ENCODE data around the gene LENG8.

LENG8 gene

DNA sequence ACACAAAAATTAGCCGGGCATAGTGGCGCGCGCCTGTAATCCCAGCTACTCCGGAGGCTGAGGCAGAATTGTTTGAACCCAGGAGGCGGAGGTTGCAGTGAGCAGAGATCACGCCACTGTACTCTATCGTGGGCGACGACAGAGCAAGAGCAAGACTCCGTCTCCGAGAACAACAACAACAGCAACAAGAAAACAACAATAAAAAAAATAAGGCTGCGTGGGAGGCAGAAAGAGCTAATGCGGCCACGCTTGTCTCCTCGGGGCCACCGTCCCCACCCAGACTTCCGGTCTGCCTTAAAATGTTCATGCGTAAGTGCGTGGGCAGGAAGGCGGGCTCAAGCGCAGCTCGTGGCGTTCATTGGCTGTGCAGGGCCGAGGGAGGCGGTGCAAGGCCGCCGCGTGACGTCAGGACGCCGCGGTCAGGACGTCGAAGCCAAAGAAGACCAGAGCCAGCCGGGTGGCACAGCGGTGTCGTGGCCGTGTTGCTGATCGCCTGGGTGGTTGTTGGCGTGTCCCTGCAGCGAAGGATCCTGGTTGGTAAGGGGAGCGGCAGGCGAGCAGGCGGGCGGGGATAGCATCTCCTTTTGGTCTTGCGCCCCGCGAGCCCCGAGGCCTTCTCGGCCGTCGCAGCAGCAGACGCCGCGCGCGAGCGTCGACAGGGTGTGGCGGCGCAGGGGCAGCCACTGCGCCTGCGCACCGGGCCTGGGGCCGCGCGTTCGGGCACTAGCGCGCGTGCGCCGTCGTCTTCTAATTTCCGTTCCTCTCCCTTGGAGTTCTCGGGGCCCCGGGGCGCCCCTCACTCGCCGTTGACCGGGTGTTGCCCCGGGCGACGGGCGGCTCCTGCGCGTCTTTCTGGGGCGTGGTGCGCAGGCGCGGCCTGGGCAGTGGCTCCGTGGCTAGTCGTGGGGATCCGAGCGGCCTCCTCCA lies at the start of gene LENG8:
Gene LENG8, plus strand, starts transcription at position 426 of the 927 bp plus-strand sequence. CDS start 2,146 bp downstream, outside the sequence.
- DNase-seq, result peak; percentile 69

DNA sequence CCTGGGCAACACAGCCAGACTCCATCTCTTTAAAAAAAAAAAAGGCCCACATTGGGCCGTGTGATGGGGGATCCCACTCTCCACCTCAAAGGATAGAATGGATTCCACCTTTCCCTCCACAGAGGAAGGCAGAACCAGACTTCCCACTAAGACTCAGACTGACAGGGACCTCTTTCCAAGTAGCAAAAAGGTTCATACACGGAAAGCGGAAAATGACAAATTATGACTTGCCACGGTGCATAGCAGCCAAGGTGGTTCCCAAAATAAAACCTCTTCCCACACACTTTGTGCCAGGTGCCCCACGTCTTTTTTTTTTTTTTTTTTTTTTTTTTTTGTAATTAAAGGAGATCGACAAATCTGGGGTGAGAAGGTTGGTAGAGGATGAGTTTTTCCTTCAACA lies 48.1 kb upstream of the LENG8 start:
- no peak for DNase-seq

DNA sequence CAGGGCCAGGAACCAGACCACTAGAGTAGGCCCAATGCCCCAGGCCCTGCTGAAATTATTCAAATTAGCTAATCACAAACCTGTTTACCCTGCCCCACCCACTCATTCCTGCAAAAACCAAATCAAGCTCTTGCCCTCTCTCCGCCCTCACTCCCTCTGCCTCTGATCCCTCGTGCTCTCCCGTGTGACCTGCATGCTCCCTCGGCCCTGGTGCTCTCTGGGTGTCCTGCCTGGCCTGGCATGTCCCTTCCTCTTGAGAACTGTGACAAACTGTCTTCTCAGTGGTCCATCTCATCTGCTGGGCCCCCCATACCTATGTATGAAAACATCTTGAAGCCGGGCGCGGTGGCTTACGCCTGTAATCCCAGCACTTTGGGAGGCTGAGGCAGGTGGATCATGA lies 45.9 kb upstream of the LENG8 start:
- DNase-seq, result no peak

DNA sequence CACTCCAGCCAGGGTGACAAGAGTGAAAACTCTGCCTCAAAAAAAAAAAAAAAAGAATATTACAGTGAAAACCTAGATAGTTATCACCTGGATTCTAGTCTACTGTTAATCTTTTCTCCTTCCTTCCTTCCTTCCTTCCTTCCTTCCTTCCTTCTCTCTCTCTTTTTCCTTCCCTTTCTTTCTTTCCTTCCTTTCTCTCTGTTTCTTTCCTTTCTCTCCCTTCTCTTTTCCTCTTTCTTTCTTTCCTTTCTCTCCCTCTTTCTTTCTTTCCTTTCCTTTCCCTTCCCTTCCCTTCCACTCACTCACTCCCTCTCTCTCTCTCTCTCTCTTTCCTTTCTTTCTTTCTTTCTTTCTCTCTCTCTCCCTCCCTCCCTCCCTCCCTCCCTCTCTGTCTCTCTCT lies 43.4 kb upstream of the LENG8 start:
- DNase-seq, result no peak

DNA sequence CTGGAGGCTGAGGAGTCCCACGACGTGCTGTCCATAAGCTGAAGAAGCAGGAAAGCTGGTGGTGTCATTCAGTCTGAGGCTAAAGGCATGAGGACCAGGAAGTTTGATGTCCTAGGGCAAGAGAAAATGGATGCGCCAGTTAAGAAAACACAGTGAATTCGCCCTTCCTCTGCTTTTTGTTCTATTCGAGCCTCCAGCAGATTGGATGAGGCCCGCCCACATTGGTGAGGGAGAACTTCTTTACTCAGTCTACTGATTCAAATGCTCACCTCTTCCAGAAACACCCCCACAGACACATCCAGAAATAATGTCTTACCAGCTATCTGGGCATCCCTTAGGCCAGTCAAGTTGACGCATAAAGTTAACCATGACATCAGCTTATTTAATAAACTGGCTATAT lies 41.2 kb upstream of the LENG8 start:
- DNase-seq, result no peak

DNA sequence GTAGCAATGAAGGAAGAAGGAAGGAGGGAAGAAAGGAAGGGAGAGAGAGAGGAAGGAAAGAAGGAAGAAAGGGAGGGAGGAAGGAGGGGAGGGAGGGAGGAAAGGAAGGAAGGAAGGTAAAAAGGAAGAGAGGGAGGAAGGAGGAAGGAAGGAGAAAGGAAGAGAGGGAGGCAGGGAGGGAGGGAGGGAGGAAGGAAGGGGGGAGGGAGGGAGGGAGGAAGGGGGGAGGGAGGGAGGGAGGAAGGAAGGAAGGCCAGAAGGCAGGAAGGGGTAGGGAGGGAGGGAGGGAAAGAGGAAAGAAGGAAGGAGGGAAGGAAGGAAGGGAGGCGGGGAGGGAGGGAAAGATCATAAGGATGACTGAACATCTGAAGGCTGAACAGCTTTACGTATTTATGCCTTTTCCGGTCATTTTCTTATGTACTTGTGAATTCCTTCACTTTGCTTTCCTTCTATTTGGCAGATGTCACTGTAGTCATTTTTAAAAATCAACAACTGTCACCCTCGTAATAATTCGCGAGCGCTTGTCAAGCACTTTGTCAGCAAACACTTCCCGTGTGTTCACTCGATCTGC lies 40.5 kb upstream of the LENG8 start:
- DNase-seq, result no peak

DNA sequence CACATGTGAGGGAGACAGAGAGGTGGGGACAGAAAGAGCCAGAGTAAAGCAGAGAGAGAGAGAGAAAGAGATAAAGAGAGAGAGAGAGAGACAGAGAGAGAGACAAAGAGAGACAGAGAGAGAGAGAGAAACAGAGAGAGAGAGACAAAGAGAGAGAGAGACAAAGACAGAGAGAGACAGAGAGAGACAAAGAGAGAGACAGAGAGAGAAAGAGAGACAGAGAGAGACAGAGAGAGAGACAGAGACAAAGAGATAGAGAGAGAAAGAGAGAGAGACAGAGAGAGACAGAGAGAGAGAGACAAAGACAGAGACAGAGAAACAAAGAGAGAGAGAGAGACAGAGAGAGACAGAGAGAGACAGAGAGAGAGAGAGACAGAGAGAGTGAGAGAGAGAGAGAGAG lies 38.0 kb upstream of the LENG8 start:
- DNase-seq, result no peak

DNA sequence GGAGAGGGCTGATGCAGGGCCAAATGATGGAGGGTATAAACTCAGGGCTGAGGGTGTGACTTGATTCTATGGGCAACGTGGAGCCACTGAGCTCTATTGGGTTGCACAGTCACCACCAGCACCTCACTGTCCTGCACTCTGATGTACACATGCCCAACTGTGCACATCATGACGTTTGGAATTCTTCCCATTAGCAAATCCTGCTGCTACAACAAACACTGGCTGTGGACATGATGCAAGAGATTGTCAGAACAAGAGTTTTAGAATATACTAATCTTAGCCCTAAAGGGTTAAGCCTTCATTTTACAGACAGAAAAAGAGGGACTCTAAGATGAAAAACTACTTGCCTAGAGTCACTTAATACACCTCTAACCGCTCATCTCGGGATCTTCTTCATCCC lies 36.1 kb upstream of the LENG8 start:
- no peak for DNase-seq

DNA sequence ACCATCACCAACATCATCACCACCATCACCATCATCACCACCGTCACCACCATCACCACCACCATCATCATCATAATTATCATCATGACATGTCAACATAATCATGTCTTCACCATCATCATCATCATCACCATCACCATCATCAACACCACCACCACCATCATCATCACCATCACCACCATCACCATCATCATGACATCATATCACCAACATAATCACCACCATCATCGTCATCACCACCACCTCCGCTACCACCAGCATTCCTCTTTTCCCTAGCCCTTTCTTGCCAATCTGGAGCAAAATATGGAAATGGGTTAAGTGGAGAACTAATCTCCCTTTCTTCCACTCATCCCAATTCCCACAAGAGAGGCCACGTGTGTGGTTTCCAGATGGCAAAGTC lies 34.8 kb upstream of the LENG8 start:
- DNase-seq, result no peak

DNA sequence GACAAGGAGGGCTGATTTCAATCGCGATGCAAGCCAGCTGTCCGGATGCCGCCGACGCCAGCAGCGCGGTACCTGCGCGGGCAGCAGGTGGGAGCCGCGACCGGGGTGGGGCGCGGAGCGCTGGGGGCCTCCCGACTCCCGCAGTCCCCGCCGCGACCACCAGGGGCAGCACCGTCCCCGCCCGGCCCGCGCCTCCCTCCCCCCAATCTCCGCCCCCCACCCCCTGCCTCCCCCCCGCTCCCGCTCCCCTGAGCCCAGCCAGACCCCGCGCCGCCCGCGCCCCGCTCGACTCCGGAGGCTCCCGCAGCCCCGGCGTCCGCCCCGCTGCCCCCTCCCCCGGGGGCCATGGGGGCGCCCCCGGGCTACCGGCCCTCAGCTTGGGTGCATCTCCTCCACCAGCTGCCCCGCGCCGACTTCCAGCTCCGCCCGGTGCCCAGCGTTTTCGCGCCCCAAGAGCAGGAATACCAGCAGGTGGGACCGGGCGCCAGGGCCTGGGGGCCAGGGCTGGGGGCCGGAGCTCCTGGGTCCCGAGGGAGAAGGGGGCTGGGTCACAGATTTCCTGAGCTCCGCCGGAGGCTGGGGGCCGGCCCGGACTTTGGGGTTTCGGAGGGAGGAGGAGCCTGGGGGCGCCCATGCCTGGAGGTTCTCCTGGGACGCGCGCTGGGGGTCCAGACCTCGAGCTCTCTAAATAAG lies 33.6 kb upstream of the LENG8 start, which contains the start of gene TTYH1:
Gene TTYH1, plus strand, starts transcription at position 257 of the 693 bp plus-strand sequence. Its CDS starts 89 bp downstream, at position 346.
- no peak for DNase-seq

DNA sequence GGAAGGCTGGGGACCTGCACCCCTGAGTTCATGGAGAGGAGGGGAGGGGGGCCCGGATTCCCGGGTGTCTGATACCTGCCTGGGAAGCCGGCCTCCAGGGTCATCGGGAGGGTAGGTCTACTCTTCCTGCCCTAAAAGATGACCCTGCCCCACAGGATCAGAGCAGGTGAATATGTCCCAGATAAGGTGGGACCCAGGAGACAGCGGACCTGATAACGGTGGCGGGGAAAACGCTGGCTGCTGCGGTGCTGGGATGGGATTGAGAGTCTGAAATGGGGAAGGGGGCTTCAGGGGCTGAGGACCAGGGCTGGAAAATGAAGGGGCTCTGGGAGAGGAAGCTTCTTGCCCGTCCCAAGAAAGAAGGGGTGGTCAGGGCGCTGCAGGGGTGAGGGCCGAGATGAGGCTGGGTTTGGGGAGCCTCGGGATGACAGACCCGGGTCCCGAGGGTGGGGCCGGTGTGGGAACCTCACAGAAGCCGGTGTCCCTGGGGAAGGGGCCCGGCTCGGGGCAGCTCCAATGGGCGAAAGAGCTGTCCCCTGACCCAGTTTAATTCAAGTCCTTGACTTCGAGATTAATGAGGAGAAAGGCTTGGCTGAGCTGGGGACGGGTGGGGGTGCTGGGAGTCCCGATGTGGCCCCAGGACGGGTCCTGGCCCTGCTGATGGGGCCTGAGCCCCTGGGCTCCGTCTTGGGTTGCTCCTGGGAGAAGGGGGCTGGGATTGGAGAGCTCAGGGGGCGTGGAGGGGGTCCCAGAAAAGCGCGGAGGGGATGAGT lies 32.9 kb upstream of the LENG8 start:
- DNase-seq, result no peak

DNA sequence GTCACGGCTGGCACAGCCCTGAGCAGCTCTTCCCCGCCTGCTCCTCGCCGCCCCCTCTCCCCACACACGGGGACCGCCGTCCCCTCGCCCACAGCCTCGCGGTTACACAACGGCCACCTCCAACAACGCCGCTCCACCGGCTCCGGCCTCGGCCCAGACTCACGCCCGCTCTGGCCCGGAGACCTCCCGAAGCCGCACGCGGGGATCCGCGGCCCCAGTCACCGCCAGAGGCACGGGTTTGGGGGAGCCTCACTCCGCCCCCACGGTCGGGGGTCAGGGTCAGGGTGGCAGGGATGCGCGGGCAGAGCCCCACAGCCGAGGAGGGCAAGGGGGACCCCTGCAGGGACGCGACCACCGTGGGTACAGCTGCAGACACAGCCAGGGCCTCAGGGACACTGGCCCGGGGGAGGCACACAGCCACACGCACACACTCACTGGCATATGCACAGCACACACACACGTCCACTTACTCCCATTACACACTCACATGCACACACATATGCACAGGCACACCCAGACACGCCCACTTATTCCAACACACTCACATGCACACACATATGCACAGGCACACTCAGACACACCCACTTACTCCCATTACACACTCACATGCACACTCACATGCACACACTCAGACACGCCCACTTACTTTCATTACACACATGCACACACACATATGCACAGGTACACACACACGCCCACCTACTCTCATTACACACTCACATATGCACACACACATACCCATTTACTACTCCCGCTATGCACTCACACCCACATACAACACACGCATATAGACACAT lies 32.1 kb upstream of the LENG8 start:
- DNase-seq, result no peak

DNA sequence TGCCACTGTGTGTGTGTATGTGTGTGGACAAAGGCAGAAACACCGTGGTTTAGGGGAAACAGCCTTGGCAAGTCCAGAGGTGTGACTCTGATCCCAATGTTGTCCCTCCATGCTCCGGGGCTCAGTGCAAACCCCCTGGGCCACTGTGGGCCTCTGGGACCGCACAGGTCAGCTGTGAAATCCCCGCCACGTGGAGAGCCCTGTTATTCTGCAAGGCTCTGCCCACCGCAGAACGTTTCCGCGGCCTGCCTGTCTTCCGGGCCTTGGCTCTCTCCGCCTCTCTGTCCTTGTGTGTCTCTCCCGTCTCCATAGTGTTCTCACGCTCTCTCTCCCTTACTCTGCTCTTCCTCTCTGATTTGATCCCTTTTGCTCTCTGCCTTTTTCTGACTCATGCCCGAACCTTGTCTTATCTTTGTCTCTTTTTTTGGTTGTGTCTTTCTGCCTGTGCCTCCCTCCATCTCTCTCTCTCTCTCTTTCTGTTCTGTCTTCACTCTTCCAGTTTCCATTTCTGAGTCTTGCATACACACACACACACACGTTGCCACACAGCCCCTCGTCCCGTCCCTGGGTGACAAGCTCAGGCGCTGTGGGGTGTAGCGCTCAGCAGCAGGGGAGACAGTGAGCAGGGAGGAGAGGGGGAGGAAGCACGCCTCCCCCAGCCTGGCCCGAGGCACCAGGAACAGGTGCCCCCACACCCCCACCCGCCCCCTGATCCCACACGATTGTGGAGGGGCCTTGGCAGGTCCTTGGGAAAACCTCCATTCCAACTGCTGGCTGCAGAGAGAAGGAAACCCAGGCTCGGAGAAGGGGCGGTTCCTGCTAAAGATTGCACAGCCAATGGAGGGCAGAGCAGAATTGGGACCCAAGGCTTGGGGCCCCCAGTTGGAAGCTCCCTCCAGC lies 30.7 kb upstream of the LENG8 start:
- DNase-seq, result no peak

DNA sequence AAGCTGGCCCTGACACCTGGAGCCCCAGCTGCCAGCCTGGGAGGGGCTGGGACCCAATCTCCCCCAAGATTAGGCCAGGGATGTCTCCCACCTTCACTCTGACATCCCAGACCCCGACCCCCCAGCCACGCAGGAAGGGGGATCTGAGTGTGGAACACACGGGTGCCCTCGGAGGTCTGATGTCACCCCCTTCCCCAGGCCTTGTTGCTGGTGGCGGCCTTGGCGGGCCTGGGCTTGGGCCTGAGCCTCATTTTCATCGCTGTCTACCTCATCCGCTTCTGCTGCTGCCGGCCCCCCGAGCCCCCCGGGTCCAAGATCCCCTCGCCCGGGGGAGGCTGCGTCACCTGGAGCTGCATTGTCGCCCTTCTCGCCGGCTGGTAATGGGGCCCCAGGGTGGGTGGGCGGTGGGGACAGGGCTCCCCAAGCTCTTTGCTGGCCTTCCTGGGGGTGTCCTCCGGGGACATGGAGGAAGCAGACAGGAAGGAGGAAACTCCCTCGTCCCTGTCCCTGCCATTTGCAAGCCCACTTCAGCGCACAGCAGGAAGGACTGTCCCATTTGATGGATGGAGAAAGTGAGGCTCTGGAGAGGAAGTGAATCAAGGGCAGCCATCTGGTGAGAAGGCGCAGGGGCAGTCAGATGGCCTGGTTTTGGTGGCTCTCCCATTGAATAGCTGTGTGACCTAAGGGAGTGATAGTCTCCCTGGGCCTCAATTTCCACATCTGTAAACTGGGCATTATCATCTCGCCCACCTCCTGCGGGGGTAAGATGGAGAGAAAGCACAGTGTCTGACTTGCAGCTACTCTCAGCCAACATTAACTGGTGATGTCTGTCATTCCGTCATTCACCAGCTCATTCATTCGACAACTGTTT lies 29.8 kb upstream of the LENG8 start:
- no peak for DNase-seq

DNA sequence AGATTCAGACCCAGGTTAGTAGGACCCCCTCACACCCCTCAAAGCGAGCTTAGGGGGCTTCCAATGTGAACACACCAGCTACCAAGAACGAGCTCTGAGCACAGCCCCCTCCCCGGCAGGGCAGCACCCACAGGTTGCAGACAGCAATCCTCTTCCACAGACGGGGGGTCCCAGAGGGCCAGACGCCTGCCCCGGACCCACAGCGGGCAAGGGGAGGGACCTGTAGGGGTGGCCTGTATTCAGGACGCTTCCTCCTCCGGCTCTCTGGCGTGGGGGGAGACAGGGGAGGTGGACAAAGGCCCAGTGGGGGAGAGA lies 29.0 kb upstream of the LENG8 start:
- no peak for DNase-seq

DNA sequence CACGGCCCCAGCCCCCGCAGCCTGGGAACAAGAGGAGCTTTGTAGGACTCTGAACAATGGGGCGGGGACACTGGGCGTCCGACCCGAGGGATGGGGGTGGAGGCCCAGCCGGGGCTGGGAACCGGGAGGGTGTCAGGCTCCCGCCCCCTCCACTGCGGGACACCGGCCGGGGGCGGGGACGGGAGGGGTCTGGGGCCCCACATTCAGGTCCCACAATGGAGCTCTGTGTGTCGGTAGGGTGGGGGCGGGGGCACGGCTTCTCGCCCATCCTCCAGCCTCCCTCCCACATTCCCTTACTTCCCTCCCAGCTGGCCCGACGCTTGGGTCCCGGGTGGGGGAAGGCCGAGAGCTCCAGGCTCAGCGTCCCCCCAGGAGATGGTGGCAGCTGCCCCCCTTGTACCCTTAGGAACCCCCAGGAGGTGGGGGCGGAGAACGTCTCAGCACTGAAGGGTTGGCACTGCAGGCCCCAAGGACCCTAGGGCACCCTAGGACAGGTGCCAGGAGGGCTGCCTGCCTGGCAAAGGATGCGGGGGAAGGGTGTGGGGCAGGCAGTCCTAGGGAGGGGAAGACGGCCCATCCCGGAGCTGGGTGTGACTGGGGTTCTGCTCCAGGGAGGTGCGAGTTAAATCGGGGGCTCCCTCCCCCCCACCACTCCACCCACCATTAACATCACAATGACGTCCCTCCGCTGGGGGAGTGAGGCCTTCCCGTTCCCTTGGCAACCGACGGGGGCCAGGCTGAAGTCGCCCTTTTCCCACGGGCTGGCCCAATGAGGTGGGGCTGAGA lies 28.4 kb upstream of the LENG8 start:
- DNase-seq, result no peak

DNA sequence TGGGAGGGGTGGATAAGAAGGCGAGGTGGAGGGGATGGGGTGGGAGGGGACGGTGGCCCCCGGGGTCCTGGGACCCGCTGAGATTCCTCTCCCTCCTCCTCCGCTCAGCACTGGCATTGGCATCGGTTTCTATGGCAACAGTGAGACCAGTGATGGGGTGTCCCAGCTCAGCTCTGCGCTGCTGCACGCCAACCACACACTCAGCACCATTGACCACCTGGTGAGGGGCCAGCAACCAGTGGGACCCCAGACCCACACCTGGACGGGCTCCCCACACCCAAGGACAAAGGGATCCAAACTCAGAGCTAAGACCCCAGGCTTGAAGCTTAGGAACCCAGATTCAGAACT lies 27.9 kb upstream of the LENG8 start:
- no peak for DNase-seq

DNA sequence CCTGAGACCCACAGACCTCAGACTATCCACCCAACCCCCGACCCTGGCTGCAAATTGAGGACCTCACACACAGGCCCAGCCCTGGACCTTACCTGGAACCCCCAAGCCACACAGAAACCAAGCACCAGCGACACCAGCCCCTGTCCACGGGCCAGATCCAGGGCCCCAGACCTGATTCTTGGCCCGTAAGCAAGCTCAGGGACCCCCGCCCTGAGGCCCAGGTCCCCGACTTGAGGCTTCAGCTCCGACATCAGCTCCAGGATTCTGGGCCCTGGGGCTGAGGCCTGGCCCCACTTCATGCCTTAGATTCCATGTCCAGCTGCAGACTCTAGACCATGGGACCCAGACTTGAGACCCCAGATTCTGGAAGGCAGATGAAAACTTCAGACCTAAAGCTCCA lies 27.5 kb upstream of the LENG8 start:
- DNase-seq, result no peak

DNA sequence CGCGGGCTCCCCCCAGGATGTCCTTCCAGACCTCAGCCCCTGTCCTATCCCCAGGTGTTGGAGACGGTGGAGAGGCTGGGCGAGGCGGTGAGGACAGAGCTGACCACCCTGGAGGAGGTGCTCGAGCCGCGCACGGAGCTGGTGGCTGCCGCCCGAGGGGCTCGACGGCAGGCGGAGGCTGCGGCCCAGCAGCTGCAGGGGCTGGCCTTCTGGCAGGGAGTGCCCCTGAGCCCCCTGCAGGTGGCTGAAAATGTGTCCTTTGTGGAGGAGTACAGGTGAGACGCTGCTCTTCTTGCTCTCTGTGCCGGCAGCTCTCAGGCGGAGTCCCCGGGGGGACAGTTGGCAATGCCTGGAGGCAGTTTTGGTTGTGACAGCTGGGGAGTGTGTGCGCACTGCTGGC lies 26.9 kb upstream of the LENG8 start:
- DNase-seq, result no peak

DNA sequence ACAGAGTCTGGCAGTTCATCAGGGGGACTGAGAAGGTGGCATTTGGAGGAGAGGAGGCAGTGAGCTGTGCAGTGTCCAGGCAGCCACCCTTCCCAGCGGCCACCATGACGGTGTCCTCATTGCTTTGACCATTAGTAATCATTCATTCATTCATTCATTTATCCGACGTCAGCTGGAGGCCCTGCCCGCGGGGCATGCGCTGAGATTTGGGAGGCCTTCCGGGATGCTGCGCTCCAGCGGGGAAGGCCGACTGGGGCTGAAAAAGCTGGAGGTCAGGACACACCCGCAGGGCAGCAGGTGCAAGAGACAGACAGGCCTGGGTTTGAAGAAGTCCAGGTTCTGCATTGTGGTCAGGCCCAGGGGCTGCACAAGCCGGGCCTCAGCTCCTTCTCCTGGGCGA lies 24.8 kb upstream of the LENG8 start:
- no peak for DNase-seq

Measured in SIG-M5 (cell line).